Measurements from ENCODE around the gene FOXC1.

FOXC1 gene

GRCh38 chr6:1643830-1644445, 34.2 kb downstream of the FOXC1 start:
- no peak for DNase-seq (ENCODE audit: low spot score)

GRCh38 chr6:1644516-1645060, 34.9 kb downstream of the FOXC1 start:
- no peak for DNase-seq (ENCODE audit: low spot score)

DNA sequence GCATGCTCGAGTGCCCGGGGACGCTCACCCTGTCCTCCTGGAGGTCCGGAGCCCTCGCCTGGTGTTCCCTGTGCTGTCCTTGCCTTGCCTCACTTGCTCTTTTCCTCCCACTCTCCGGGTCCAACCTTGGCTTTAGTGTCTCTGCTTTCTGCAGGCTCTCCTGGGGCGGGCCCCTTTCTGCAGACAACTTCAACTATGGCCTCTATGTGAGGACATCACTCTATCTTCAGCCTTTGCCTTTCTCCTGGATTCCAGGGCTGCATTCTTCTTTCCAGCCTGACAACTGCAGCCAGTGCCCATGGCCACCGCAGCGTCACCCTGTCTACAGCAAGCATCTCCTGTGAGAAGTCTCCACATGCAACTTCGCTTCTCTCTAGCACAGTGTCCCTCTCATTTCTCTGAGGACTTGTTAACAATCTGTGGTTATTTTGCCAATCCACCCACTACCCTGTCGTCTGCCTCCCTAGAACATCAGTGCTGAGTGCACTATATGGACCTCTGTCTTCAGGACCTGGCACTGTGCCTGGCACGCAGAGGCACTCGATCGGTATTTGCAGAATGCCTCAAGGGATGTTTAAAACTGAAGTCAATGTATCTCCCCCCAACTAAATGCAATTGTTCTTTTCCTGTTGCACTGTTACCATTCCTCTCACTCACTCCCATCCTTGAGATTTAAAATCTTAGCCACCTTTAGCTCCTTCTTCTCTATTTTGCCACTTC, 35.9 kb downstream of the FOXC1 start:
- no peak for DNase-seq (ENCODE audit: low spot score)

DNA sequence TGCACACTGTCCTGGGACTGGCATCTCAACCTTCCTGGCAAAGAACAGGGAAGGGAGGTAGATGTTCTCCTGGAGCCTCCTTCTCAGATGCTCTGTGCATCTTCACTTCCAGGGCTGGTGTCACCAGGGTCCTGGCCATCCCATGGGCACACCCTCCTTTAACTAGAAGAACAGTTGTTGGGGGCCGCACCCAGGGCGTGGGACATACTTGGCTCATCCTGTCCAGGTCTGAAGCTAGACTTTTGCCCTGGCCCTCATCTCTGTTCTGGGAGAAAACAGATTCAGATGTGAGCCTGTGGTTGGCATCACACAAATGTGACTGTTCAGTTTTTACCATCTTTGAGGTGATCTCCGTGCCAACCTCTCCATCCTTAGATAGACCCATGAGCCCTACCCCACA, 41.6 kb downstream of the FOXC1 start:
- DNase-seq (ENCODE audit: low spot score) = no peak

DNA sequence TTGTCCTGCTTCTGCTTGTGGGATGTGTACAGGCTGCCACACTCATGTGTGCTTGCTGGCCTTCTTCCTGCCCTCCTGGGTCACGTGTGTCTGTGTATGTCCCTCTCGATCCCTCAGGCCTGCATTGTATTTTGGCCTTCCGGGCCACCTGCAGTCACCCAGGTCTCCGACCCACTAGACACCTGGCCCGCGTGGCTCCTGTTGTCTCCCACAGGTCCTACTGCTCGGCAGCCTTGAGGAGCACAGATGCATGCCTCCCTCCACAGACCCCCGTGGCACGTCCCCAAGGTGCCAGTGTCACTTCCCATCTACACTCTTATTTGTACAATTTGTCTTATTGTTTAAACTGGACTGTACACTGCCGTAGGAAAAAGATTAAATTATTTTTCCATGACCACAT, 43.1 kb downstream of the FOXC1 start:
- DNase-seq (ENCODE audit: low spot score) = no peak

GRCh38 chr6:1654054-1654453, 44.3 kb downstream of the FOXC1 start:
- no peak for DNase-seq (ENCODE audit: low spot score)

GRCh38 chr6:1657116-1657770, 47.5 kb downstream of the FOXC1 start:
- no peak for DNase-seq (ENCODE audit: low spot score)

DNA sequence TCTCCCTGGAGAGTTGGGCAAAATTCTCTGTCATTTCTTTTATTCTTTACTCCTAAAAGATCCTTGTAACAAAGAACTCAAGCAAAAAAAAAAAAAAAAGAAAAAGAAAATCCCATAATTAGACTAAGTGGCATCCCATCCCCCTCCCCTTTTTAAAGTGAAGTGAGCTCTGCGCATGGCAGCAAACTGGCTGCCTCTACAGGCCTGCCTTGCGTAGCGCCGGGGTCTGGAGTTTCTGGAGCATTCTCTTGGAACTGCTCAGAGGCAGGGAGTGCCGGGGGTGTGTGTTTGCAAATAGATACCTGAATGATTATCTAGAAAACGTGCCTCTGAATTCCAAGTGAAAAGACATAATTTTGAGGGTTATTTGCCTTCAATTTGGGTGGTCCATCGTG, 48.1 kb downstream of the FOXC1 start:
- no peak for DNase-seq (ENCODE audit: low spot score)

GRCh38 chr6:1658212-1659005, 48.7 kb downstream of the FOXC1 start:
- DNase-seq (ENCODE audit: low spot score) = no peak

DNA sequence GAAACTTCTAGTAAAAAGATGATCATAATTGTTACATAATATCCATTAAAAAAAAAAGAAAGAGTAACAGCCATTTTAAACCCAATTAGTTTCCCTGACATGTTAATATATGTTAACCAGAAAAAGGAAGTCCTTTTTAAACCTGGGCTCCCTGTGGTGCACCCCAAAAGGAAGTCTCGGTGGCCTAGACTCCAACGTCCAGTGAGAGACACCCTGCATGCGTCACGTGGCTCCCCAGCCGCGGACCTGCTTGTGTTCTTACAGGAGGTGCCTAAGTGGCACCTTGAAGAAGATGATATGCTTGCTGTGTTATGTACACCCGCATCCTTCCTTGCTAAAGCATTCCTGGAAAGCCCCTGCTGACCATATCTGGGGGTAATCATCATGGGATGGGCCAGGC, 50.1 kb downstream of the FOXC1 start:
- no peak for DNase-seq (ENCODE audit: low spot score)

DNA sequence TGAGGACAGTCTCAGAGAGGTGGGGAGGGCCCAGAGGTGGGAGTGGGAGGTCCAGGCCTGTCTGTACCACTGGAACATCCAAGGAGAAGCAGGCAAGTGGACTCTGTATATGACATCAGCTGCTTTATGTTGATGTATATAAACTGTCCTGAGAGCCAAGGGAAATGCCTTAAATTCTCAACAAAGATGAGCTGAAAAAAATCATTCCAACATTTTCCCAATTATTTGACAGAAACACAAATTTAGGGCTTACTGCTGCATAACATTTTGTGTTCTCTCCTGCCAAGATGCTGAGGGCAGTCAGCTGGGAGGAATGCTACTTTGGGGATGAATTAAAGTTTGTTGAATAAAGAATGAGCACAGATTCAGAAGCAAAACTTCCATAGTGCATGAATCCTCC, 52.8 kb downstream of the FOXC1 start:
- no peak for DNase-seq (ENCODE audit: low spot score)
